Activated CD8-positive, alpha-beta T cell treated with anti-CD3 and anti-CD28 coated beads for 36 hours (primary cell): ENCODE measurements around the gene KAT2A. TPM values are rescaled to one million over a fixed set of nuclear protein-coding genes. Genes with fewer than 3 reads are reported as not detected.

Experiments used
- ATAC-seq: fragments of 200-7000 bp; cut with Tn5 transposase; one replicate; pipeline ENCODE4 v1.10.0; 2021; ENCODE audit warnings: mild to moderate bottlenecking, moderate library complexity
- CTCF ChIA-PET: fragments of 350-600 bp; sonication (Branson Sonifier 250); formaldehyde crosslinking; loops from one replicate; lab custom pipeline; 2021; ENCODE audit warnings: antibody characterized with exemption; lab: Charles Lee
- POLR2A ChIA-PET: fragments of 350-600 bp; sonication (Branson Sonifier 250); formaldehyde crosslinking; loops from one replicate; lab custom pipeline; 2021; ENCODE audit warnings: antibody characterized with exemption; lab: Charles Lee
- DNase-seq: peaks from one replicate; pipeline ENCODE4 v3.0.0-alpha.2; 2020
- H3K27ac Mint-ChIP-seq: one replicate; pipeline ENCODE4 v1.8.0; 2021; ENCODE audit warnings: mild to moderate bottlenecking, mixed read lengths
- H3K27me3 Mint-ChIP-seq: one replicate; pipeline ENCODE4 v1.8.0; 2021; ENCODE audit warnings: mixed read lengths
- H3K36me3 Mint-ChIP-seq: one replicate; pipeline ENCODE4 v1.8.0; 2021; ENCODE audit warnings: low read depth, mixed read lengths
- H3K4me1 Mint-ChIP-seq: one replicate; pipeline ENCODE4 v1.8.0; 2021; ENCODE audit warnings: low read depth, mixed read lengths
- H3K4me3 Mint-ChIP-seq: one replicate; pipeline ENCODE4 v1.8.0; 2021; ENCODE audit warnings: mild to moderate bottlenecking, moderate library complexity, mixed read lengths
- H3K9me3 Mint-ChIP-seq: one replicate; pipeline ENCODE4 v1.8.0; 2021; ENCODE audit warnings: mixed read lengths
- intact Hi-C: fragments of 100-400 bp; cut with micrococcal nuclease; formaldehyde crosslinking; loops from one replicate; pipeline ENCODE4 v1.10.0; 2022
- total RNA-seq, 2 experiments: library from RNA; stranded (reverse); gene quantifications; one replicate each; pipeline ENCODE4 v1.2.3, GENCODE V29; 2021
- TF ChIP-seq, protein P1 (sequence below): fragments of 200-600 bp; IDR thresholded peaks from one replicate; pipeline ENCODE4 v1.8.0; 2022; ENCODE audit warnings: antibody characterized with exemption, mild to moderate bottlenecking

The KAT2A gene
- total RNA-seq, 2 experiments from 2014 or later = 49.2 to 50.2 TPM

DNA sequence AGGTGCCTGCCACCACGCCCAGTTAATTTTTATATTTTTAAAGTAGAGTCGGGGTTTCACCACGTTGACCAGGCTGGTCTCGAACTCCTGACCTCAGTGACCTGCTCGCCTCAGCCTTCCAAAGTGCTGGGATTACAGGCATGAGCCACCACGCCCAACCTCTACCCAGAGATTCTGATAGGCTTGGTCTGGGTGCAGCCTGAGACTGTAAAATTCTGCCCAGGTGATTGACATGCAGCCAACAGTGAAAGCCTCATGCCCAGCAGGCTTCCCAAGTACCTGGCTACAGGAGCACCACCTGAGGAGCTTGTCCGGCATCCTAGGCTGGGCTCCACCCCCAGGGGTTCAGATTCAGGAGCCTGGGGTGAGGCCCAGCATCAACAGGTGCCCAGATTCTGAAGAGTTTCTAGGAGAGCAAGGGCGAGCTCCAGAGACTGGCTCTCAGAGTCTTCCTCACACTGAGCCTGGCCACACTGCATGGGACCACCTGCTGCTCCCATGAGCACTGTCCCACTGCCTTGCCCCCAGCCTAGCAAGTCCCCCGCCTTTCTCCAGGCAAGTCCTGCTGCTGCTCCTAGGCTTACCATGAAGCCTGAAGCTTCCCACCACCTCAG is 39.5 kb downstream of the KAT2A start:
- DNase-seq = no peak
- H3K9me3 Mint-ChIP-seq = no peaks in the 10 kb centered on the region
- H3K4me1 Mint-ChIP-seq = no peaks in the 10 kb centered on the region
- intact Hi-C loops = no loop called here
- H3K27ac Mint-ChIP-seq = no peak overlapping the region
- no peaks in the 10 kb centered on the region for H3K27me3 Mint-ChIP-seq
- TF ChIP-seq, protein P1, sequence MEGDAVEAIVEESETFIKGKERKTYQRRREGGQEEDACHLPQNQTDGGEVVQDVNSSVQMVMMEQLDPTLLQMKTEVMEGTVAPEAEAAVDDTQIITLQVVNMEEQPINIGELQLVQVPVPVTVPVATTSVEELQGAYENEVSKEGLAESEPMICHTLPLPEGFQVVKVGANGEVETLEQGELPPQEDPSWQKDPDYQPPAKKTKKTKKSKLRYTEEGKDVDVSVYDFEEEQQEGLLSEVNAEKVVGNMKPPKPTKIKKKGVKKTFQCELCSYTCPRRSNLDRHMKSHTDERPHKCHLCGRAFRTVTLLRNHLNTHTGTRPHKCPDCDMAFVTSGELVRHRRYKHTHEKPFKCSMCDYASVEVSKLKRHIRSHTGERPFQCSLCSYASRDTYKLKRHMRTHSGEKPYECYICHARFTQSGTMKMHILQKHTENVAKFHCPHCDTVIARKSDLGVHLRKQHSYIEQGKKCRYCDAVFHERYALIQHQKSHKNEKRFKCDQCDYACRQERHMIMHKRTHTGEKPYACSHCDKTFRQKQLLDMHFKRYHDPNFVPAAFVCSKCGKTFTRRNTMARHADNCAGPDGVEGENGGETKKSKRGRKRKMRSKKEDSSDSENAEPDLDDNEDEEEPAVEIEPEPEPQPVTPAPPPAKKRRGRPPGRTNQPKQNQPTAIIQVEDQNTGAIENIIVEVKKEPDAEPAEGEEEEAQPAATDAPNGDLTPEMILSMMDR = no peak
- POLR2A ChIA-PET = no interaction called here
- H3K4me3 Mint-ChIP-seq = no peak overlapping the region
- CTCF ChIA-PET = interaction anchor here (1.2 kb wide), 1 partner anchor 16 kb away, joined by 3 read pairs; no protein-coding TSS in a partner anchor
- H3K36me3 Mint-ChIP-seq = no peaks in the 10 kb centered on the region
- ATAC-seq = no peak

DNA sequence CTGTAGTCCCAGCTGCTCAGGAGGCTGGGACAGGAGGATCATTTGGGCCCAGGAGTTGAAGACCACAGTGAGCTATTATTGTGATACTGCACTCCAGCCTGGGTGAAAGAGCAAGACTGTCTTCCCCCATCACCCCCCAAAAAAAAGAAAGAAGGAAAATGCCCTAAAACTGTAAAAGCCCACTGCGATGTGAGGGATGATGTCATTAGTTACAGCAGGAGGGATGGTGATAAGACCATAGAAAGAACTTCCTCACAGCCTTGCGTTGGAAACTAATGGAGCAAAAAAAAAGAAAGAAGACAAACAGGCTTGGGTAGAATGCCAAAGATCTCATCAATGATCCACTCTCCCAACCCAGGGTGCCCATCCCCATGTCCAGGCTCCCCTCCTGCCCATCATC is 41.6 kb downstream of the KAT2A start:
- Mint-ChIP-seq H3K4me1 (no peaks in the 10 kb centered on the region), H3K4me3 (no peak overlapping the region), H3K27ac (no peak overlapping the region), H3K9me3 (no peaks in the 10 kb centered on the region), H3K36me3 (no peaks in the 10 kb centered on the region), H3K27me3 (no peaks in the 10 kb centered on the region)
- CTCF ChIA-PET = interaction anchor here (0.9 to 1.9 kb wide), 3 partner anchors 8 to 17 kb away, joined by 3 to 6 read pairs (median 6); no protein-coding TSS in a partner anchor
- no peak for ATAC-seq
- DNase-seq = no peak
- TF ChIP-seq, protein P1 = no peak
- intact Hi-C loops = no loop called here
- POLR2A ChIA-PET = no interaction called here

DNA sequence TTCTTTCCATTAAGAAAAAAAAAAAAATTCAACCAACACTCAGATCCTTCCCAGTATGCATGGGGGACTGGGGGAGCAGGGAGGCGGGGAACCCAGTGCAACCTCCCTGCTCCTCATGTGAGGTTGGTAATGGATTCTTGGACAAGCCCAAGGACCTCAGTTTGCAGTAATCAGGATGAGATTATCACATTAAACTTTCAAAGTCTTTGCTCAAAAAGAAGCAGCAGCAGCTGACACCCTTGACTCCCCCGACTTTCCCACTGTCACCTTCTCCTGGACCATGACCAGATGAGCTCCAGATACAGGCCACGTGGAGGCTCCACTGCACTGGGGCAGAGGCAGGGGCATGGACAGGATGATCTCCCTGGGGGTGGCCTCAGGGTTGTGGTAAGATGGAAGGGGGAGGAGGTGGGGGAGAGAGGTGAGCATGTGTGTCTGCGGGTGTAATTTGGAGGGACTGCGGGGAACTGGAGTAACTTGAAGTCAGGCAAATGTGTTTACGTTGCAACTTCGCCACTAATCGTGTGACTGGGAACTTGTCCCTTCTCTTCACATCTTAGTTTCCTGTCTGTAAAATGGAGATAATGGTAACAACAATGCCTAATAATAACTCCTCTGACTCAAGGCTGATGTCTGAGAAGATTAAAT is 42.6 kb downstream of the KAT2A start:
- Mint-ChIP-seq H3K36me3 (no peaks in the 10 kb centered on the region), H3K9me3 (no peaks in the 10 kb centered on the region), H3K27ac (no peak overlapping the region), H3K27me3 (peaks cover 4% of the 10 kb centered on the region), H3K4me3 (no peak overlapping the region), H3K4me1 (no peaks in the 10 kb centered on the region)
- intact Hi-C loops = no loop called here
- DNase-seq = no peak
- POLR2A ChIA-PET = no interaction called here
- CTCF ChIA-PET = no interaction called here
- ATAC-seq = no peak
- TF ChIP-seq, protein P1 = no peak

DNA sequence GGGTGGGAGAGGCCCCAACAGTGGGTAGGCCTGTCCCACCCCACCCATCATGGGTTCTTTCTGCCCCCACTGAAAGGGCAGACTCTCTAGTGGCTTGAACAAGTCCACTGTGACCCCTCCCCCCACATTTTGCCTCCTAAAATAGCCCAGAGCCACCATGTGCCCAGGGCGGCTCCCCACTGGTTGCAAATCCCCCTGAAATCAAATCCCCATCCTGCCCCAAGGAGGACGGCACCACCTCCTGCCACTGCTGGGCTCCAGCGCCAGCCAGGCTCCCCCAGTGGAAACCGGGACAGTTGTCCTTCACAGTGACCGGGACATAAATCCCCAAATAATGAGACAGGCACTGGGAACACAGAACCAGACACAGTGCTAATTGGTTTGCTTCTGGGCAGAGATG is 43.4 kb downstream of the KAT2A start:
- intact Hi-C loops = no loop called here
- TF ChIP-seq, protein P1 = no peak
- ChIA-PET POLR2A (no interaction called here), CTCF (interaction anchor here (1.3 to 3.3 kb wide), 2 partner anchors 11 to 15 kb away, joined by 4 to 24 read pairs; no protein-coding TSS in a partner anchor)
- no peak overlapping the region for H3K27ac Mint-ChIP-seq
- DNase-seq (no peak), ATAC-seq (no peak)
- no peaks in the 10 kb centered on the region for H3K36me3 Mint-ChIP-seq
- H3K4me3 Mint-ChIP-seq = no peak overlapping the region
- peaks cover 2% of the 10 kb centered on the region for H3K4me1 Mint-ChIP-seq
- H3K9me3 Mint-ChIP-seq = no peaks in the 10 kb centered on the region
- peaks cover 6% of the 10 kb centered on the region for H3K27me3 Mint-ChIP-seq
